ENCODE measurements around the gene F2RL2.
"Not testable (repeated sequence)": the region's sequence is repeated elsewhere in the genome, so short reads cannot be mapped to it uniquely, and the experiment has no call there.

F2RL2 gene

DNA sequence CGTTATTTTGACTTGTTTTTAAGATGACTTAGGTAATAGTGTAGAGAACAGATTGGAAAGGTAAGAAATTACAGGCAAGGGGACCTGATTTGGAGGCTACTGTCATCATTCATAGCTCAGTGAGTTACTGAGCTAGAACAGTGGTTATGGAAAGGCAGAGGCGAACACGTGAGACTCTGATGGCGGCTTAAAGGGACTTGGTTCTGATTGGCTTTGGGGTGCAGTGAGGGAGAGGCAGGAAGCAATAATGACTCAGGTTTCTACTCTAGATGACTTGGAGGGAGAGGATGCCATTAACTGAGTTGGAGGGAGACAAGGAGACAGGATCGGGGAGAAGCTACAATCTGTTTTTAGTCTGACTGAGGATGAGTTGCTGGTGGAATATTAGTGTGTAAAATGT is 3.0 kb downstream of the F2RL2 start:
- DNase-seq (ENCODE audit: low read depth in 2 of 2) = no peak

- no peak for DNase-seq (ENCODE audit: low read depth in 2 of 2)
These were observed 5.5 kb downstream of the F2RL2 start for GRCh38 chr5:76617675-76618074.

DNA sequence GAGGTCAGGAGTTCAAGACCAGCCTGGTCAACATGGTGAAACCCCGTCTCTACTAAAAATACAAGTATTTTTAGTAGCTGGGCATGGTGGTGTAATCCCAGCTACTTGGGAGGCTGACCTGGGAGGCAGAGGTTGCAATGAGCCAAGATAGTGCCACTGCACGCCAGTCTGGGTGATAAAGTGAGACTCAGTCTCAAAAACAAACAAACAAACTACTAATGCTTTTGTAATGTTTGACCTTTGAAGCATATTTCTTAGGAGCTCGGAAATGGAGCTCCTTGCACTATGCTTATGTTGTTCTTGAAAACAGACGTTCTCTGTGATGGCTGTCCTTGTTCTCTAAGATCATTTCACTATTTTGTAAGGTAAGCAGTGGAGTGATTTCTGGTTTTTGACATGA is 6.0 kb downstream of the F2RL2 start:
- no peak for DNase-seq (ENCODE audit: low read depth in 2 of 2)

GRCh38 chr5:76616206-76616605 is 7.0 kb downstream of the F2RL2 start:
- DNase-seq (ENCODE audit: low read depth in 2 of 2) = no peak

DNA sequence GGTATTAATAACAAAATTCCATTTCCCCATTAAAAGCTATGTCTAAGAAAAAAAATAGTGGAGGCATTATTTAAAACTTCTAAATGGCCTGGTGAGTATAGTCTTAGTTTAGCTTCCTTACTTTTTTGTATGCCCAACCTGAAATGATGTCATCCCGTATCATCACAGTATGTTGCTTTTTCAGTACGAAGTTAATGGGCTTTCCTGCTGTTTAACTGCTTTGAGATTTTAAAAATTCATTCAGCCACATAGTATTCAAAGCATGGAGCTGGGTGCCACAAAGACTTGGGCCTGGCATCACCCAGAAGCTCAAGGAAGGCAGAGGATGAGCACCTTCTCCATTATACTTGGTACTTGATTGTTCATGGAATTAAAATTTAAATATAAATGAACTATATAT is 7.4 kb downstream of the F2RL2 start:
- DNase-seq (ENCODE audit: low read depth in 2 of 2) = no peak

- DNase-seq (ENCODE audit: low read depth in 2 of 2) = no peak
These were observed 10.3 kb downstream of the F2RL2 start for GRCh38 chr5:76612942-76613341.

GRCh38 chr5:76610196-76610595 is 13.0 kb downstream of the F2RL2 start:
- DNase-seq (ENCODE audit: low read depth in 2 of 2) = no peak

DNA sequence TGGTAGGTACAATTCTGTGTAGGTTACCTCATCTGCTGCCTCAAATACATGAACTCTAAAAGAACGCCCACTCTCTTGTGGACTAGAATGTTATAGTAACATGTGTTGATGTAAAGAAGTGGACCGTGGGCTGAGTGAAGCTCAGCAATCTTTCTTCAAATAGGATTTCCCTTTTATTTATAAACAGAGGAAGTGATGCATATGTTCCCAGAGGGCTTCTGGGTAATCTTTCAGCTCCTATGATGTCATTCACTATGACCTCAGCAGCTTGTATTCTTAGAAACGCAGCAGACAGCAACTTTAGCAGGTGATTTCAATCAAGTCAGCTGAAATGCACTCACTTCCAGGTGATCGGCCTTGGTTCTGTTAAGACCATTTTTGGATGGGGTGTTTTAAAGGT is 14.4 kb downstream of the F2RL2 start:
- DNase-seq (ENCODE audit: low read depth in 2 of 2) = no peak

DNA sequence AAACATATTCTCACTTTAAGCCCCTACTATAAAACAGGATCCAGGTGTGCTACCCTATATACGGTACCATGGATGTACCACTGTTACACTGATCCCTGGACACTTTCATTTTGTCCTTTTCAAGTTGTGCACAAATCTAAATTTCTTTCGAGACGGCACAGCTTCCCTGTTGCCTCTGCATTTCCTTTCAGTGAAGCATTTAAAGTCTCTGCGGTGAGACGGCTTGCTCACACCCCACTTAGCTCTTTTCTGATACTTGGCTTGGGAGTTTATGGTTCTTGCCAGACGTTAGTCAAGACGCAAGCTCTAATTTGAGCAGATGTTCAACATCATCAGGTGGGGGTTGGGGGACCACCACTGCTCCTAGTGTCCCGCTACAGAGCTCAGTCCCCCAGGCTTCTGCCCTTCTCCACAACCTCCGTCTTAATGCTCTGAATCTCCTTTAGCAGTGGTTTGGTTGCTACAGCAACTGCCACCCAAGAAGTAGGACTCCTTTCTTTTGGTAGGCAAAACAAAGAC is 15.8 kb downstream of the F2RL2 start:
- no peak for DNase-seq (ENCODE audit: low read depth in 2 of 2)

DNA sequence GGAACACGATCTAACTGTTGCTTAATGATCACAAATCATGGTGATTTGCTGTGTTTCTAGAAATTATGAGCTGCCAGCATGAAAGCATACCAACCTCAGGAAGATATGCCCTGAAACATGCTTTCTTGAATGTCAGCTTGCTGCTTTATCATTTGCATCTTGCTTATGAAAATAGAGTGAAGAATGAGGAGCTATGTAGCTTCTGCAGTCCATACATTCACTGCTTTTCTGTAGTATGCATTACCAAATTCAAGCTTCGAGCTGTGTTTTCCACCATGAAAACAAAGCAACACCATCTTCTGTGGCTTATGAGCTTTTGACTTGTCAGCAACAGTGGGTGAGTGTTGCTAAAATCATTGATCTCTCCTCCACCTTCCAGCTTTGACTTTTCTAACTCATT is 16.5 kb downstream of the F2RL2 start:
- no peak for DNase-seq (ENCODE audit: low read depth in 2 of 2)

DNA sequence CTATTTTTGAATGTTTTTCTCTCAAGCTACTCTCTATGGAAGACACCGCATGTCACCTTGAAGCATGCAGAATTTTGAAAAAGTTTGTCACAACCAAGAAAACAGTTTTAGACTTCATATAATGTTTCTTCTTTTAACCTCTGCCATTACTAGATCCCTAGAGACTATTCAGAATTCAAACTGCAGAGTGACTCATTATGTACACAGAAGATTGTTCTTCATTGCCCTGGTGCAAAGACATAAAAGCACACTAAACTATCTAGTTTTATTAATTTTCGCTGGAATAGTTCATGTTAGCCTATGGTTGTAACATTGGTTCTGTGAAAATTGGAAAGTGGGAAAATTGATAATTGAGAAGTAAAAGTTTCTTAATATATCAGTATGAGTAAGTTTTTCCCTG is 18.4 kb downstream of the F2RL2 start:
- DNase-seq (ENCODE audit: low read depth in 2 of 2) = no peak

DNA sequence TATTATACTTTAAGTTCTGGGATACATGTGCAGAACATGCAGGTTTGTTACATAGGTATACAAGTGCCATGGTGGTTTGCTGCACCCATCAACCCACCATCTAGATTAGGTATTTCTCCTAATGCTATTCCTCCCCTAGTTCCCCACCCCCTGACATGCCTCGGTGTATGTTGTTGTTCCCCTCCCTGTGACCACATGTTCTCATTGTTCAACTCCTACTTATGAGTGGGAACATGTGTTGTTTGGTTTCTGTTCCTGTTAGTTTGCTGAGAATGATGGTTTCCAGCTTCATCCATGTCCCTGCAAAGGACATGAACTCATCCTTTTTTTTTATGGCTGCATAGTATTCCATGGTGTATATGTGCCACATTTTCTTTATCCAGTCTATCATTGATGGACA is 19.2 kb downstream of the F2RL2 start:
- not testable (repeated sequence) for DNase-seq (ENCODE audit: low read depth in 2 of 2)

DNA sequence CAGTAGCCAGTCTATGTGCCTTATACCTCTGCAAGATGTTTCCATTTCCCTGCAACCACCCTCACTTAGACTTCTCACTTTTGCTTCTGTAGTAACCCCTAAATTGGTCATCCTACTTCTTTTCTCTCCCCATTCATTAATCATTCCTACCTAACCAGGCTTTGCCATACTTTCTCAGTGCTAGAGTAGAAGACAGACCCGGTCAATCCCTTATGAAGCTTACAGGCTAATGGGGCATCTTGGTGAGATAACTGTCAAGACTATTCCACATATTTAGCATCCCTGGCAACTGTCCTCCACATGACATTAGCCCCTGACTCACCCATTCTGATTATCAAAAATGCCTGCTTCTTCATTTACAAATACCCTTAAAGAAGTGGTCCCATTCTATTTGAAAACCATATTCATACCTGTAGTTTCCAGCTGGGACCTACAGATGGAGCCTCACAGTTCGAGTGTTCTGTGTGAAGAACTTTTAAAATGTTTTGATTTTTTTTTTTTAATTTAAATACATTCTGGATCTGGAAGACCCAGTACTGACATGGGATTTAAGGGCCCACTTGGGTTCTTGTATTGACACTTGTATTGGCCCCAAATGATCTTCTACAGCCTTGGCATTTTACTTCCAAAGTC is 21.0 kb downstream of the F2RL2 start:
- DNase-seq (ENCODE audit: low read depth in 2 of 2) = no peak

GRCh38 chr5:76601470-76601869 is 21.7 kb downstream of the F2RL2 start:
- no peak for DNase-seq (ENCODE audit: low read depth in 2 of 2)

- DNase-seq (ENCODE audit: low read depth in 2 of 2) = no peak
These were observed 22.5 kb downstream of the F2RL2 start for GRCh38 chr5:76600716-76601115.

GRCh38 chr5:76598531-76598930 is 24.7 kb downstream of the F2RL2 start:
- DNase-seq (ENCODE audit: low read depth in 2 of 2) = no peak

DNA sequence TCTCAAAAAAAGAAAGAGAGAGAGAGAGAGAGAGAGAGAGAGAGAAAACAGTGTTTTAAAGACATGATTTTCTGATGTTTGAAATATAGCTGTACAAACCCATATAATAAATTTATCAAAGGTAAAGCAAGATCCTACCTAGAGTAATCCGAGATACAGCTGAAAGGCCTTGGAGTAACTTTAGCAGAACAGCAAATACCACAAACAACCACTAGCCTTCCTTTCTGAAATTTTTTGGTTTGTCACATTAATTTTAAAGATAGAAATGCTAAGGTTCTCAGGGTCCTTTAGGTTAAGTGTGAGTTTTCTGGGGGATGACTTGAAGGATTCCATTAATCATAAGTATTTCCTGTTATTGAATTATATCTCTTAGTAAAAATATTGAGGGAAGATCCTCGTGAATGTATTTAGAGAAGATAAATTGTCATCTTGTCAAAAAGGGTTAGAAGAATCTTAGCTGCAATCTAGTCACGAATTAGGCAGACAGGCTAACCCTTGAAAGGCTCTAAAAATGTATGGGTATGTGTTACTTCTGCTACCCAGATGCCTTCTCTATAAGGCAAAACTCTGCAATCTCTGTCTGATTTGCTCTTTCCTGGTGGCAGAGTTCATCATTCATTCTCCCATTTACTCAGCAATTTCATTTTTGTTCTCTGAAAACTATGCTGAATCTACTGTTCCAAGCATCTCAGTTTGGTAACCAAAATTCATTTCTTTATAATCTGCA is 27.3 kb downstream of the F2RL2 start:
- no peak for DNase-seq (ENCODE audit: low read depth in 2 of 2)

GRCh38 chr5:76594107-76594506 is 29.1 kb downstream of the F2RL2 start:
- no peak for DNase-seq (ENCODE audit: low read depth in 2 of 2)

- no peak for DNase-seq (ENCODE audit: low read depth in 2 of 2)
These were observed 30.5 kb downstream of the F2RL2 start for GRCh38 chr5:76592692-76593091.

DNA sequence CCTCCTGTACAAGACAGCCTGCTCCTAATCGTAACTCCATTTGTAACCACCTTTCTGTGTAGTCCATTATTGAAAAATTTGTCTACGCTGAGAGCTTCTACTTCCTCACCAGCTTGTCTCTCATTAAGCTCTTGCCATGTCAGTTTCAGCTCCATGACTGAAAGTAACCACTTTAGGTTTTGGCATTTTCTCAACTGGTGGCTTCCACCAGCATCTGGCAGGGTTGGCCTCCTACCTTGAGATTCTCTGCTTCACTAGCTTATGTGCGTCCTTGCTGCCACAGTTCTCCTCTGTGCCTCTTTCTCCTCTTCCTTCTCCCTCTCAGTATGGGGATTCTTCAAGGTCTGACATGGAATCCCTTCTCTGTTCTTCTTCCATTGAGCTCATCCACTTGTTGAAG is 31.8 kb downstream of the F2RL2 start:
- no peak for DNase-seq (ENCODE audit: low read depth in 2 of 2)

DNA sequence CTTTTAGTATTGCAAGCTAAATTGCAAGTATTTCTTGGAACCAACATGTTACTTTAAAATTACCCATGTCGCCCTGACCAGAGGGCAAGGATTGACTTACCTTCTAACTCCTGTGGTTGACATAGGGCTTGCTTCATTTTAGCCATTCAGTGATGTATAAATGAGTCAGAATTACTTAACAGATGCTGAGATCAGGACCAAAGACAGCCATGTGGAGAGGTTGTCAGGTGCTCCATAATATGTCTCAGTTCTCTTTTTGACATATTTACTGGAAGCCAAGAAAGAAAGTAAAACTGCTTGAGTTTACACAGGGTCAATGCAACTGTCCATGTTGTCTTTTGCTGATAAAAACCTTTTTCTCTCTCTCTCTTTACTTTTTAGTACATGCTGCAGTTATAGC is 33.2 kb downstream of the F2RL2 start:
- DNase-seq (ENCODE audit: low read depth in 2 of 2) = no peak

GRCh38 chr5:76586531-76586930 is 36.7 kb downstream of the F2RL2 start:
- no peak for DNase-seq (ENCODE audit: low read depth in 2 of 2)

DNA sequence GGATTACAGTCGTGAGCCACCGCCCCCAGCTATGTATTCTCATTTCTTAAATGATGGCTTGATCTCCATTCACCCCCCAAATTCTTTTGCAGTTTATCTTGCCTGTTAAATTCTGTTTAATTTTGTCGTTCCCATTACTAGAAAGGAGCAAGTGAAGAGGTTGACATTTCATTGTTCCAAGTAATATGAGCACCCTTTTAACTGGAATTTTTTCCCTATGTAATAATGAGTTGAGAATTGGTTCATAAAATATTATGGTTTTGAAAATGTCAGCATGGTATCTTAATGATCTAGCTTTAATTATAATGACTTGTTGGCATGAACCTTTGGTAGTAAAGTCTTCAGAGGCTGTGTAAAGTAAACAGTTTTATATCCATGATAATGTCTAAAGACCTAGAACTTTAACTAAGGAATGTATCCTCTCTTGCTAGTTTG is 37.4 kb downstream of the F2RL2 start:
- no peak for DNase-seq (ENCODE audit: low read depth in 2 of 2)

Measured in activated CD8-positive, alpha-beta memory T cell treated with anti-CD3 and anti-CD28 coated beads for 4 hours (primary cell).